Measurements from ENCODE around the gene YIF1A.
A peak's percentile ranks its signal among the peaks of the same experiment; 100 is the strongest.

The YIF1A gene

GRCh38 chr11:66332371-66333219, 43.7 kb upstream of the YIF1A start:
- no peak for FAIRE-seq
- no peak for TF ChIP-seq POLR2AphosphoS5 (IDR thresholded peaks at IDR 0.05; ENCODE audit: low read depth, low read length)
- TF ChIP-seq POLR2A (IDR thresholded peaks at IDR 0.05; ENCODE audit: low read depth, low read length), result no peak
- TF ChIP-seq TAF1 (IDR thresholded peaks at IDR 0.05; ENCODE audit: borderline replicate concordance, low read depth, low read length), result no peak

DNA sequence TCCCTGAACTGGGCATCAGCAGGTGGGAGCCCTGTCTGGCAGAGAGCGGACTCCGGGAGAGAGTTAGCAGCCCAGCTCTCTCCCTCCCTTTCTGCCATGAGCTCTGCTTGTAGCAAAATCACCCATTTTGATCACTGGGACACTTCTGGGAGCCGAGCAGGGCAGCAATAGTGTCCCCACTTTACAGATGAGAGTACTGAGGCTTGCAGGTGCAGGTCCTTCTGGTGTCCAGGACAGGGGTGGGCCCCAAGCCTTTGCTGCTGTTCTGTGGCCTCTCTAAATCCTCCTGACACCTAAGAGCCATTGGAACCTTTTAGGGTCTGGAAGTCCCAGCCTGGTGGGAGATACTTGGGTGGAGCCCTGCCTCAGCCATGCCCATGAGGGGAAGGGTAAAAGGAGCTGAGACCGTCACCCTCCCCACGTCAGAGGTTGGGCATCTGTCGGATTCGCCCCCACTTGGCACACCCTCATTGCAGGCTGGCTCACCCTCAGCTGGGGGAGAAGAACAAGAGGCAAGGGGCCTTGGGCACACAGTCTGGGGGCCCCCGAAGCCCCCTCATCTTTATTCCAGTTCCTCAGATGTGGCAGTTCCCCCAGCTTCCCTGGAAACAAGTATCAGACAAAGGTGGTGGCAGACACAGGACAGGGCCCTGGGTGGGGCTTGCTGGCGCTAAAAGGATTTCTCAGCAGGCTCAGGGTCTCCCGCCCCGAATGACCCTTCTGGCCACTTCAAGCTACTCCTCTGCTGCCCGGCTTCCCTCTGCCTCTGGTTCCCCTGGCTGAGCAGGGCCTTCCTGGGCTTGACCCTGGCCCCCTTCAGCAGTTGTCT, 42.8 kb upstream of the YIF1A start:
- TF ChIP-seq POLR2A (IDR thresholded peaks at IDR 0.05; ENCODE audit: low read depth, low read length), result no peak
- TF ChIP-seq POLR2AphosphoS5 (IDR thresholded peaks at IDR 0.05; ENCODE audit: low read depth, low read length), result no peak
- DNase-seq (ENCODE audit: insufficient read length) (no peak), FAIRE-seq (no peak)

More at GRCh38 chr11:66332371-66333219, 43.7 kb upstream of the YIF1A start:
- no peak for DNase-seq (ENCODE audit: insufficient read length)

GRCh38 chr11:66330931-66331330, 42.0 kb upstream of the YIF1A start:
- DNase-seq (ENCODE audit: insufficient read length) (no peak), FAIRE-seq (no peak)
- TF ChIP-seq POLR2AphosphoS5 (IDR thresholded peaks at IDR 0.05; ENCODE audit: low read depth, low read length) (no peak), TAF1 (IDR thresholded peaks at IDR 0.05; ENCODE audit: borderline replicate concordance, low read depth, low read length) (no peak), POLR2A (IDR thresholded peaks at IDR 0.05; ENCODE audit: low read depth, low read length) (no peak)

GRCh38 chr11:66329165-66329673, 40.3 kb upstream of the YIF1A start:
- DNase-seq (ENCODE audit: insufficient read length), result no peak
- no peak for FAIRE-seq

GRCh38 chr11:66328302-66329144, 39.6 kb upstream of the YIF1A start:
- FAIRE-seq, result peak; percentile 100
- no peak for TF ChIP-seq TAF1 (IDR thresholded peaks at IDR 0.05; ENCODE audit: borderline replicate concordance, low read depth, low read length)
- DNase-seq (ENCODE audit: insufficient read length), result peak; percentile 88

More at GRCh38 chr11:66329165-66329673, 40.3 kb upstream of the YIF1A start:
- no peak for TF ChIP-seq POLR2A (IDR thresholded peaks at IDR 0.05; ENCODE audit: low read depth, low read length)
- TF ChIP-seq TAF1 (IDR thresholded peaks at IDR 0.05; ENCODE audit: borderline replicate concordance, low read depth, low read length), result no peak
- TF ChIP-seq POLR2AphosphoS5 (IDR thresholded peaks at IDR 0.05; ENCODE audit: low read depth, low read length), result no peak

GRCh38 chr11:66328031-66328301, 39.0 kb upstream of the YIF1A start:
- TF ChIP-seq TAF1 (IDR thresholded peaks at IDR 0.05; ENCODE audit: borderline replicate concordance, low read depth, low read length) (no peak), POLR2AphosphoS5 (IDR thresholded peaks at IDR 0.05; ENCODE audit: low read depth, low read length) (no peak), POLR2A (IDR thresholded peaks at IDR 0.05; ENCODE audit: low read depth, low read length) (no peak)
- no peak for FAIRE-seq
- no peak for DNase-seq (ENCODE audit: insufficient read length)

GRCh38 chr11:66327171-66328030, 38.5 kb upstream of the YIF1A start:
- no peak for DNase-seq (ENCODE audit: insufficient read length)
- no peak for FAIRE-seq

DNA sequence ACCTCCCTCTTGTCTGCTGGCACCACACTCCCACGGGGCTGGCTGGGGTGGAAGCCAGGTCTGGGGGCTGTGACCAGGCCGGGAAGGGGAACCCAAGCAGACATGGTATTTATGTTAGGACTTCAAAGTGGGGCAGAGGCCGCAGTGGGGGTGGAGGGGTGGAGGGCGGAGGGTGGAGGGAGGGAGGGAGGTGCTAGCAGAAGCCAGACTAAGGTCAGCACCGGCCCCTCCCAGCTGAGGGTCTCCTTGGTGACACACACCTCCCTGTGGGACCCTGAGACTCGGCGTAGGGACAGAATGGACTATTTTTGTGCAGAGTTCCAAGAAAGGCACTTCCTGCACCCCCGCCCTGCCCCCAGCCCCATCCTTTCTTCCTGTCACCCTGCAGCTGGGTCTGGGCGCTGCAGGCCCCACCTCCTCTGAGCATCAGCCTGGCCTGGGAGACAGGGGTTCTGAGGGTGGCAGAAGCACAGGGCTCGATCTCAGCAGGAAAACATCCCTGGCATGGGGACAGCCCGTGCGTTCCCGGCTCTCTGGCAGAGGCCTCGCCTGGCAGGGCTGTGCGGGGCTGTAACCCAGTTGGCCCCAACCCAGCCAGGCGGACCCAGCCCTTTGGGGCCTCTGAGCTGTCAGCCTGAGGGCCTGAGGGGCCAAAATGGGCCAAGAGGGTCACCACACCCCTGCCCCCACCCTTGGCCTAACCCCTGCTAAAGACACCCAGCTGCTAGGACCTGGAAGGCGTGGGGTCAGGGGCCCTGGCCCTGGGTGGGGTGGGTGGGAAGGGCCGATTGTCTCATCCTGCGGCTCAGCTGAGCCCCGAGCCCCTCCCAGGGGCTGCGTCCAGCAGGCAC, 37.5 kb upstream of the YIF1A start:
- TF ChIP-seq POLR2AphosphoS5 (IDR thresholded peaks at IDR 0.05; ENCODE audit: low read depth, low read length), result no peak
- TF ChIP-seq POLR2A (IDR thresholded peaks at IDR 0.05; ENCODE audit: low read depth, low read length), result no peak
- no peak for TF ChIP-seq TAF1 (IDR thresholded peaks at IDR 0.05; ENCODE audit: borderline replicate concordance, low read depth, low read length)
- FAIRE-seq (no peak), DNase-seq (ENCODE audit: insufficient read length) (no peak)

More at GRCh38 chr11:66327171-66328030, 38.5 kb upstream of the YIF1A start:
- no peak for TF ChIP-seq POLR2A (IDR thresholded peaks at IDR 0.05; ENCODE audit: low read depth, low read length)
- TF ChIP-seq POLR2AphosphoS5 (IDR thresholded peaks at IDR 0.05; ENCODE audit: low read depth, low read length), result no peak
- no peak for TF ChIP-seq TAF1 (IDR thresholded peaks at IDR 0.05; ENCODE audit: borderline replicate concordance, low read depth, low read length)

DNA sequence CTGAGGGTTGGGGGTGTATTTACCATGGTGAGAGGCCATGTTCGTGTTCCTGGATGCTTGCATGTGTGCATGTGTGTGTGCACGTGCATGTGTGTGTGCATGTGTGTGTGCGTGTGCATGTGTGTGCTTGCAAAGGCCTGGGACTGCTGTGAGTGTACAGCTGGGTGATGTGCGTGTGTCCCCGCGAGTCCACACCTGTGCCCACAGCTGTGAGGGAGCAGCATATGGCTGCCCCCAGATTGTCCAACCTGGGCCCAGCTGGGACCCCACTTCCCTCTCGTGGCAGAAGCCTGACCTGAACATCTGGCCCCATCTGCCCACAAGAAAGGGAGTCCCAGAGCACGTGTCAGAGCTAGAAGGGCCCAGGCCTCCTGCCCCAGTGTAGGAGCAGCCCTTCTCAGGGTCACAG, 36.3 kb upstream of the YIF1A start:
- FAIRE-seq (no peak), DNase-seq (ENCODE audit: insufficient read length) (no peak)
- no peak for TF ChIP-seq POLR2AphosphoS5 (IDR thresholded peaks at IDR 0.05; ENCODE audit: low read depth, low read length)
- no peak for TF ChIP-seq TAF1 (IDR thresholded peaks at IDR 0.05; ENCODE audit: borderline replicate concordance, low read depth, low read length)
- TF ChIP-seq POLR2A (IDR thresholded peaks at IDR 0.05; ENCODE audit: low read depth, low read length), result no peak

DNA sequence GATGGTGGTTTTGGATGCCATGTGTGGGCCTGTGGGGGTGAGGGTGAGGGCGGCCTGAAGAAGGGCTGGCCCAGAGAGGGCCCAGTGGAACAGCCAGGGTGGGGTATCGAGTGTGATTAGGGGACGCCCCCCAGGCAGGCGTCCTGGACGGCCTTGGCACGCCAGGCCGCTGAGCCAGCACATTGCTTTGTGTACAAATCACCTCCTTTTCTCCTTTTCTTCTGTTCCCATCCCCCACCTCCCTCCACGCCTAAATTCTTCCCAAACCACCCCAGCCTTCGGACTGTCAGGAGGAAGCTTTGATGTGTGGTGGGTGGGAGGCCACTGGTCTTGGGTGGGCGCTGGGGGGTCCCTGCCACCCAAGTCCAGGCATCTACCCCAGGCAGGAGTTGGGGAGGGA, 35.7 kb upstream of the YIF1A start:
- FAIRE-seq (no peak), DNase-seq (ENCODE audit: insufficient read length) (no peak)
- TF ChIP-seq POLR2A (IDR thresholded peaks at IDR 0.05; ENCODE audit: low read depth, low read length), result no peak
- no peak for TF ChIP-seq POLR2AphosphoS5 (IDR thresholded peaks at IDR 0.05; ENCODE audit: low read depth, low read length)
- no peak for TF ChIP-seq TAF1 (IDR thresholded peaks at IDR 0.05; ENCODE audit: borderline replicate concordance, low read depth, low read length)

Data from GM12892 (cell line).